Stimulated activated naive CD8-positive, alpha-beta T cell treated with anti-CD3 and anti-CD28 coated beads, Interleukin-15, Interleukin-2, amounts not matched to agents 100 ng/mL and 50 ng/mL, for 24 hours (primary cell): ENCODE results near the gene PON2.
"Not testable (repeated sequence)": the region's sequence is repeated elsewhere in the genome, so short reads cannot be mapped to it uniquely, and the experiment has no call there.

Experiments
- H3K27ac Mint-ChIP-seq: one replicate; pipeline ENCODE4 v1.8.0; 2021; ENCODE audit warnings: mild to moderate bottlenecking, mixed read lengths
- H3K27me3 Mint-ChIP-seq: one replicate; pipeline ENCODE4 v1.8.0; 2021; ENCODE audit warnings: mixed read lengths
- H3K36me3 Mint-ChIP-seq: one replicate; pipeline ENCODE4 v1.8.0; 2021; ENCODE audit warnings: low read depth, mixed read lengths
- H3K4me1 Mint-ChIP-seq: one replicate; pipeline ENCODE4 v1.8.0; 2021; ENCODE audit warnings: low read depth, mixed read lengths
- H3K4me3 Mint-ChIP-seq: one replicate; pipeline ENCODE4 v1.8.0; 2021; ENCODE audit warnings: mild to moderate bottlenecking, mixed read lengths
- H3K9me3 Mint-ChIP-seq: one replicate; pipeline ENCODE4 v1.8.0; 2021; ENCODE audit warnings: mixed read lengths

The PON2 gene

DNA sequence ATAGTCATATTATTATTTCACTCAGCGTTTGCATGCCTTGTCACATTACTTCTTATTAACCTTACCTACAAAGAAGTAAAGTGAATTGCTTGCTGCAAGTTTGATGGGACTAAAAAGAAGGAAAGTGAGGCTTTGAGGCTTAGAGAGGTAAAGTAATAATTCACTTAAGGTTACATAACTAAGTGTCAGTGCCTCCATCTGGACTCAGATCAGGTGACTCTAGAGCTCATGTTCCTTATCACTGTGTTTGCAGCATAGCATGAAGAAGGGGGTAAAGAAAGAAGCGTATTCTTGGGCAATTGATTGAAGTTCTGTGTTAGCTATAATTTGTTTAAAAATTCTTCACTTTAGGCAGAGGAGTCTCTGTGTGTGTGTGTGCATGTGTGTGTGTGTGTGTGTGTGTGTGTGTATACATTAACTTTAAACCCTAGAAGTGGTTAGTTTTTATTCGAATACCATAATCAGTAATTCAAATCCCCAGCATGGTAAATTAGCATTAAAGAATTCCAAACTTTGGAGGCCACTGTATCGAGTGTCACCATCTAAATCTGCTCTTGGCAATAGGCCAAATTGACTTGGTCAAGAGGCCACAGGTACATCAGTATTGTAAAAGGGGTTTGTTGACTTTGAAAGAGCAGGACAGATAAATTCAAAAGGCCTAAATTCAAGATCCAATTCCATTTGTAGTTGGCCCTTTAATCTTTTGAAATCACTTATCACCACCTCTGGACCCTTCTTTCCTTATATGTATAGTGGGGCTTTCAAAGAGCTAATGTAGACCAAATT lies 36.5 kb downstream of the PON2 start:
- Mint-ChIP-seq H3K27ac (no peak overlapping the region), H3K27me3 (peaks cover 49% of the 10 kb centered on the region), H3K4me1 (peaks cover 4% of the 10 kb centered on the region), H3K4me3 (no peak overlapping the region), H3K9me3 (no peaks in the 10 kb centered on the region), H3K36me3 (no peaks in the 10 kb centered on the region)

DNA sequence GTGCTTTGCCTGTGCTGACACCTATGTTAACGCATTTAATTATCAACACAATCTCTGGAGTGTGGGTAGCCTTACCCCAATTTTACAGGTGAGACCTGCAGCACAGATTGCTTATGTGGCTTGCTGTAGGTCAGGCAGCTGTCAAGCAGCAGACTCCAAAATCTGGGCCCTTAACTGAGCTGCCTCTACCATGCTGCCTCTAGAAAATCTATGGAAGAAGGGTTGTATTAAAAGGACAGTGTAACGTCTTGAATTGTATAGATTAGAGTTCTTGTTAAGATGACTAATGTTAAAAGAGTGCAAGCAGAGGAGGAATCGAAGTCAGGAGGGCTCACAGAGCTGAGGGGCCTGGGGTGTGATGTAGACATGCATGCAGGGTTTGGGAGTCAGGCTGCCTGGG lies 37.4 kb downstream of the PON2 start:
- Mint-ChIP-seq H3K36me3 (no peaks in the 10 kb centered on the region), H3K27me3 (peaks cover 53% of the 10 kb centered on the region), H3K4me3 (peak overlapping the region; percentile 41), H3K9me3 (no peaks in the 10 kb centered on the region), H3K4me1 (peaks cover 4% of the 10 kb centered on the region), H3K27ac (no peak overlapping the region)

DNA sequence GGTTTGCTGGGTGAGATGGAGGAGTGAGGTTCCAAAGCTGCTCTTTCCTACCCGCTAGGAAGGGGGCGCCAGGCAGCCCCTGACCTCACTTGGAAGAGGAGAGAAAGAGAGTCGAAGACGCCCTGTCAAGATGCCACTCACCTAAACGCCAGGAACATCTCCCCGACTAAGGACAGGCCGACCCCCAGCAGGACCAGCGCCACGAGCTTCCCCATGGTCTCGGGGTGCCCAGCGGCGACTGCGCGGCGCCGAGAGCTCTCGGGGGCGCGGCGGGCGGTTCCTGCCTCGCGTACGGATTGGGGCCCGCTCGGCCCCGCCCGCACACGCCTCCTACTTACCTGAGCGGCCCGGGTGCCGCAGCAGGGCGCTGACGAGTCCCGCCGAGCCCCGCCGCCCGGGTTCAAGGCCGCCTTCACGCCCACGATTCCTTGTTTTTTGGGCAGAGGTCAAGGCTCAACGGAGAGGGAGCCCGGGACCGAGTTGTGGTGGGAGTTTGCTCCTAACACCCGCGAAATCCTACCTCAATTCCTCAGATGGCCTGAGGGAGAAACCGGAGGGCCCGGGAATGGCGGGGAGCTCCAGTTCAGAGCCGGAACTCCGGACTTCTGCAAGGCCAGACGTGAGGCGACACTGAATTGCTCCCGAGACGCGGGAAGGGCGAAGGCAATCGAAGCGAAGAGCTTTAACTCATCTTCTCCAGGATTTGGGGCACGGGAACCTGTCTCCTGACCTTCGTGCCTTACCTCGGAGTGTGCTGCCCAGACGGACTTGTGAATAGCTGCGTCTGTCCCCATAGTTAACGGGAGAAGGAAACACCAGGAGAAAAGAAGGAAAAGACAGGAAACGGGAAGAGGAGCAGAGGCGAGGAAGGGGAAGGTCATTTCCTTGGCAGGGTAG lies 38.4 kb downstream of the PON2 start, which contains the start of gene PON3:
Gene PON3 (minus strand): TSS at position 240 of the 897 bp plus-strand sequence. CDS start 25 bp downstream, at position 215.
- Mint-ChIP-seq H3K27me3 (peaks cover 61% of the 10 kb centered on the region), H3K9me3 (no peaks in the 10 kb centered on the region), H3K36me3 (no peaks in the 10 kb centered on the region), H3K27ac (no peak within 1 kb of the TSS), H3K4me3 (peak within 1 kb of the TSS; percentile 70), H3K4me1 (peaks cover 4% of the 10 kb centered on the region)

- Mint-ChIP-seq H3K27me3 (peaks cover 65% of the 10 kb centered on the region), H3K27ac (no peak overlapping the region), H3K4me3 (peak overlapping the region; percentile 70), H3K36me3 (no peaks in the 10 kb centered on the region), H3K4me1 (peaks cover 4% of the 10 kb centered on the region), H3K9me3 (no peaks in the 10 kb centered on the region)
Observed at GRCh38 chr7:95395755-95396135, 39.1 kb downstream of the PON2 start.

DNA sequence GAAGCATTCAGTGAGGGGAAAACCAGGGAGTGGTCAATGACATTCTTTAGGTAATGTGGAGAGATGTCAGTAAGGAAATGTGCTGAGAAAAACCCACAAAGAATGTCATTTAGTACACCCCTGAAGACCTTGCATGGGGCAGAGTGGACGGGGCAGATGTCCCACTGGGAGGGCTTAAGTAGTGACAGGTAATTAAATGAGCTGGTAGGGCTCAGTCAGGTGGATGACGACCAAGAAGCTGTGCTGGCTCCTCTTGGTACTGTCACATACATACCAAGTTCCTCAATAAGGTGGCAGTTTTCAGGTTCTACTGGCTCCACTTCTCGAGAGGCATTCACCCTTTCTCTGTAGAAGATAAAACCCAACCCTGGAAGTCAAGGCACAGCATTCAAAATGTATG lies 40.5 kb downstream of the PON2 start:
- Mint-ChIP-seq H3K27me3 (peaks cover 64% of the 10 kb centered on the region), H3K36me3 (no peaks in the 10 kb centered on the region), H3K4me3 (no peak overlapping the region)

DNA sequence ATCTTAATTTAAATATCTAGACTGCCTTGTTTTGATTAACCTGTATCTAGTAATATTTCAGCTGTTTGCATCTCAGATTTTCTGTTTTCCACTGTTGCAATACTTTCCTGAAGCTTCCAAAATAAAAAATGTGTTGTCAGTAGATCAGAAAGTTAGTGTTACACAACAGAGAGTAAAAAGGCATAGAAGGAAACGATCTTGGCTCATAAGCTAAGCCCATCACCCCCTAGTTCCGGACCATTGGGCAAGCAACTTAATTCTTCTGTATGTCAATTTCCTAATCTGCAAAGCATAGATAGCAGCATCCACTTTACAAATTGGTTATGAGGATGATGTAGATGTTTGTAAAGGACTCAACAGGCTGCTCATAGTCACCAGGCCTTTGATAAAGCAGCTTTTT lies 43.1 kb downstream of the PON2 start:
- no peak overlapping the region for H3K4me3 Mint-ChIP-seq
- peaks cover 44% of the 10 kb centered on the region for H3K27me3 Mint-ChIP-seq
- peaks cover 4% of the 10 kb centered on the region for H3K4me1 Mint-ChIP-seq
- peaks cover 6% of the 10 kb centered on the region for H3K9me3 Mint-ChIP-seq
- H3K36me3 Mint-ChIP-seq, result no peaks in the 10 kb centered on the region
- H3K27ac Mint-ChIP-seq, result no peak overlapping the region

More for the DNA sequence above, 40.5 kb downstream of the PON2 start:
- Mint-ChIP-seq H3K4me1 (peaks cover 4% of the 10 kb centered on the region), H3K9me3 (peaks cover 3% of the 10 kb centered on the region), H3K27ac (no peak overlapping the region)

GRCh38 chr7:95389516-95389915 lies 45.3 kb downstream of the PON2 start:
- Mint-ChIP-seq H3K9me3 (peaks cover 12% of the 10 kb centered on the region), H3K27me3 (peaks cover 33% of the 10 kb centered on the region), H3K36me3 (no peaks in the 10 kb centered on the region)

GRCh38 chr7:95379457-95379856 lies 55.4 kb downstream of the PON2 start:
- not testable (repeated sequence) for H3K4me1 Mint-ChIP-seq, H3K27ac Mint-ChIP-seq, H3K36me3 Mint-ChIP-seq, H3K4me3 Mint-ChIP-seq, H3K9me3 Mint-ChIP-seq
- peaks cover 14% of the 10 kb centered on the region for H3K27me3 Mint-ChIP-seq

More at GRCh38 chr7:95389516-95389915, 45.3 kb downstream of the PON2 start:
- Mint-ChIP-seq H3K27ac (no peak overlapping the region), H3K4me1 (no peaks in the 10 kb centered on the region), H3K4me3 (no peak overlapping the region)

DNA sequence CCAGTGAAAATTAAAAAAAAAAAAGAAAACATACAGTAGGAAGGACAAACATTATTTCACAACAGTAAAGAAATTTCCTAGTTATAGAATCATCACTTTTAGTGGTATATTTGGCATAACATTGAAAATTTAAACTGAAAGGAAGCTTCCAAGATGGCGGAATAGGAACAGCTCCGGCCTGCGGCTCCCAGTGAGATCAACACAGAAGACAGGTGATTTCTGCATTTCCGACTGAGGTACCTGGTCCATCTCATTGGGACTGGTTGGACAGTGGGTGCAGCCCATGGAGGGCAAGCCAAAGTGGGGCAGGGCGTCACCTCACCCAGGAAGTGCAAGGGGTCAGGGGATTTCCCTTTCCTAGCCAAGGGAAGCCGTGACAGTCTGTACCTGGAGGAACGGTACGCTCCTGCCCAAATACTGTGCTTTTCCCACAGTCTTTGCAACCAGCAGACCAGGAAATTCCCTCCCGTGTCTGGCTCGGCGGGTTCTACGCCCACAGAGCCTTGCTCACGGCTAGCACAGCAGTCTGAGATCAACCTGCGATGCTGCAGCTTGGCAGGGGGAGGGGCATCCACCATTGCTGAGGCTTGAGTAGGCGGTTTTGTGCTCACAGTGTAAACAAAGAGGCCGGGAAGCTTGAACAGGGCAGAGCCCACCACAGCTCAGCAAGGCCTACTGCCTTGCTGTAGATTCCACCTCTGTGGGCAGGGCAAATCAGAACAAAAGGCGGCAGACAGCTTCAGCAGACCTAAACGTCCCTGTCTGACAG lies 58.0 kb downstream of the PON2 start:
- no peaks in the 10 kb centered on the region for H3K36me3 Mint-ChIP-seq
- H3K4me1 Mint-ChIP-seq, result no peaks in the 10 kb centered on the region
- H3K27ac Mint-ChIP-seq, result no peak overlapping the region
- H3K4me3 Mint-ChIP-seq, result no peak overlapping the region
- H3K9me3 Mint-ChIP-seq, result peaks cover 4% of the 10 kb centered on the region
- peaks cover 10% of the 10 kb centered on the region for H3K27me3 Mint-ChIP-seq

- Mint-ChIP-seq H3K27me3 (peaks cover 10% of the 10 kb centered on the region), H3K4me3 (no peak overlapping the region), H3K36me3 (no peaks in the 10 kb centered on the region), H3K9me3 (peaks cover 4% of the 10 kb centered on the region), H3K4me1 (no peaks in the 10 kb centered on the region), H3K27ac (no peak overlapping the region)
Observed at GRCh38 chr7:95375591-95376257, 59.1 kb downstream of the PON2 start.

- Mint-ChIP-seq H3K27me3 (peaks cover 10% of the 10 kb centered on the region), H3K27ac (no peak overlapping the region), H3K4me3 (no peak overlapping the region)
Observed at GRCh38 chr7:95373323-95373722, 61.5 kb downstream of the PON2 start.

GRCh38 chr7:95368235-95368634 lies 66.6 kb downstream of the PON2 start:
- H3K4me1 Mint-ChIP-seq, result no peaks in the 10 kb centered on the region
- no peak overlapping the region for H3K4me3 Mint-ChIP-seq
- no peaks in the 10 kb centered on the region for H3K9me3 Mint-ChIP-seq
- H3K27ac Mint-ChIP-seq, result no peak overlapping the region
- peaks cover 3% of the 10 kb centered on the region for H3K27me3 Mint-ChIP-seq
- H3K36me3 Mint-ChIP-seq, result no peaks in the 10 kb centered on the region

More at GRCh38 chr7:95373323-95373722, 61.5 kb downstream of the PON2 start:
- H3K9me3 Mint-ChIP-seq, result peaks cover 4% of the 10 kb centered on the region
- H3K4me1 Mint-ChIP-seq, result no peaks in the 10 kb centered on the region
- H3K36me3 Mint-ChIP-seq, result no peaks in the 10 kb centered on the region

- Mint-ChIP-seq H3K36me3 (no peaks in the 10 kb centered on the region), H3K27me3 (peaks cover 5% of the 10 kb centered on the region), H3K27ac (no peak overlapping the region), H3K4me3 (no peak overlapping the region), H3K4me1 (no peaks in the 10 kb centered on the region), H3K9me3 (no peaks in the 10 kb centered on the region)
Observed at GRCh38 chr7:95367606-95368005, 67.2 kb downstream of the PON2 start.

DNA sequence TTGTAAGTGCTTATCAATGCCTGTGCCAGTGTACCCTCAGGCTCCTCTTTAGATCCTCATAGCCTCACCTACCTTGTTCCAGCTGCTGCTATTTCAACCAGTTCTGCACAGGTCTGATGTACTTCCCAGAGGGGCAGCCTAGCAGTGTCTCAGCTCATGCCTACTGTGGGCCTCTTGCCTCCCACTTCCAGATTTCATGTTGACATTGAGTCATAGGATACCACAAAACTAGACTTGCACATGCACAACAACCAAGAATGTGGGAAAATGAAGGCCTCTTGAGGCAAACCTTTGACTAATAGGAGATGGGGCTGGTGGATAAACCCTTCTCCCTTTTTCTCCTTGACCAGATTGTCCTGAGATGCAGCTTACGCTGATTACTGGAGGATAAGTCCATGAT lies 69.7 kb downstream of the PON2 start:
- no peak overlapping the region for H3K4me3 Mint-ChIP-seq
- peaks cover 8% of the 10 kb centered on the region for H3K27me3 Mint-ChIP-seq
- H3K27ac Mint-ChIP-seq, result no peak overlapping the region
- H3K9me3 Mint-ChIP-seq, result no peaks in the 10 kb centered on the region
- no peaks in the 10 kb centered on the region for H3K36me3 Mint-ChIP-seq
- no peaks in the 10 kb centered on the region for H3K4me1 Mint-ChIP-seq
